GM12878 (cell line): ENCODE results near the gene MAP3K5. TPM values are rescaled to one million over a fixed set of nuclear protein-coding genes. Genes with fewer than 3 reads are reported as not detected.

ENCODE experiments used
- ATAC-seq: fragments of 200-7000 bp; cut with Tn5 transposase; 3 replicates; pipeline ENCODE4 v1.9.1; 2020; ENCODE audit warnings: mild to moderate bottlenecking, moderate library complexity
- BruUV-seq: library from RNA; stranded (reverse); fragments of 400-500 nt; replicated peaks from 2 replicates; lab custom pipeline; 2021; lab: Mats Ljungman, UMichigan
- CTCF ChIA-PET: fragments of 300-600 bp; sonication (Branson Sonifier 250); formaldehyde crosslinking; extraction: SDS; loops from one replicate; lab custom pipeline; 2021; ENCODE audit warnings: inconsistent platforms; lab: Yijun Ruan, JAX
- POLR2A ChIA-PET: fragments of 350-600 bp; formaldehyde crosslinking; extraction: SDS; loops from one replicate; lab custom pipeline; 2021; ENCODE audit warnings: inconsistent platforms; lab: Charles Lee
- RAD21 ChIA-PET: fragments of 300-600 bp; sonication (Branson Sonifier 250); formaldehyde crosslinking; loops from one replicate; lab custom pipeline; 2023; ENCODE audit warnings: antibody characterized with exemption; ENCODE audit not compliant: unreplicated experiment; lab: Charles Lee
- SMC1A ChIA-PET: fragments of 300-600 bp; sonication (Branson Sonifier 250); formaldehyde crosslinking; loops from one replicate; lab custom pipeline; 2023; ENCODE audit not compliant: unreplicated experiment, uncharacterized antibody; lab: Charles Lee
- DNase-seq: peaks from one replicate; pipeline ENCODE4 v3.0.0-alpha.2; 2011; ENCODE audit warnings: low read depth, low spot score
- FAIRE-seq: peaks from 3 replicates; lab custom pipeline; 2011; peaks lifted over from hg19 to GRCh38; lab: Jason Lieb, UNC
- H2AFZ ChIP-seq: 2 replicates; pipeline ENCODE4 v1.6.0; 2011; ENCODE audit warnings: low read depth, low read length, control low read depth; ENCODE audit not compliant: control insufficient read depth
- H3K27ac ChIP-seq: 2 replicates; pipeline ENCODE4 v1.5.1; 2011; ENCODE audit warnings: control low read depth; ENCODE audit not compliant: control insufficient read depth, insufficient read depth
- H3K27me3 ChIP-seq, 2 experiments: replicated peaks in 1 of 2; 2 replicates each; pipeline versions ENCODE4 v1.6.0 to v1.6.1; 2011; ENCODE audit warnings: low read length in 1 of 2; ENCODE audit not compliant: control insufficient read depth in 2 of 2, insufficient read depth in 2 of 2
- H3K36me3 ChIP-seq, 2 experiments: 2 replicates each; pipeline ENCODE4 v1.5.1; 2011; ENCODE audit warnings: low read length in 1 of 2; ENCODE audit not compliant: control insufficient read depth in 2 of 2, insufficient read depth in 2 of 2
- H3K4me1 ChIP-seq: 2 replicates; pipeline ENCODE4 v1.6.1; 2011; ENCODE audit warnings: mild to moderate bottlenecking, low read length, moderate library complexity, mixed read lengths; ENCODE audit not compliant: control insufficient read depth, insufficient read depth
- H3K4me2 ChIP-seq: 2 replicates; pipeline ENCODE4 v1.6.0; 2011; ENCODE audit warnings: control low read depth; ENCODE audit not compliant: control insufficient read depth, insufficient read depth
- H3K4me3 ChIP-seq: fragments of 200-600 bp; sonication (generic); 2 replicates; pipeline ENCODE4 v1.5.1; 2016
- H3K79me2 ChIP-seq: 2 replicates; pipeline ENCODE4 v1.6.0; 2011; ENCODE audit warnings: low read length; ENCODE audit not compliant: control insufficient read depth, insufficient read depth
- H3K9ac ChIP-seq: 2 replicates; pipeline ENCODE4 v1.8.0; 2011; ENCODE audit warnings: low read length, control low read depth, mixed read lengths; ENCODE audit not compliant: control insufficient read depth, insufficient read depth
- H3K9me3 ChIP-seq: replicated peaks from 3 replicates; pipeline ENCODE4 v1.5.1; 2011; ENCODE audit warnings: mild to moderate bottlenecking, low read length; ENCODE audit not compliant: control insufficient read depth, insufficient read depth
- H4K20me1 ChIP-seq: 2 replicates; pipeline ENCODE4 v1.6.0; 2011; ENCODE audit not compliant: control insufficient read depth, insufficient read depth
- EED ChIP-seq: sonication (generic); IDR thresholded peaks from 2 replicates; pipeline ENCODE4 v1.6.1; 2016; ENCODE audit warnings: antibody characterized with exemption, low read depth
- KLF5 ChIP-seq: fragments of 450-650 bp; IDR thresholded peaks from 2 replicates; pipeline ENCODE4 v1.6.1; 2014; ENCODE audit warnings: mild to moderate bottlenecking; ENCODE audit not compliant: partially characterized antibody
- NFXL1 ChIP-seq: fragments of 450-650 bp; IDR thresholded peaks from 2 replicates; pipeline ENCODE4 v1.6.1; 2017; ENCODE audit warnings: antibody characterized with exemption, mild to moderate bottlenecking, borderline replicate concordance
- NRF1 ChIP-seq: conservative IDR thresholded peaks from 2 replicates; pipeline ENCODE4 v1.6.1; 2011; ENCODE audit warnings: mild to moderate bottlenecking, low read depth, low read length, improper control_type of control experiment
- PAX8 ChIP-seq: fragments of 450-650 bp; IDR thresholded peaks from 2 replicates; pipeline ENCODE4 v1.6.1; 2017; ENCODE audit warnings: mild to moderate bottlenecking, moderate library complexity
- RAD51 ChIP-seq: fragments of 450-650 bp; IDR thresholded peaks from 2 replicates; pipeline ENCODE4 v1.6.1; 2016; ENCODE audit warnings: moderate library complexity, mild to moderate bottlenecking, inconsistent platforms
- ZSCAN29 ChIP-seq: fragments of 450-650 bp; IDR thresholded peaks from 2 replicates; pipeline ENCODE4 v1.6.1; 2017; ENCODE audit warnings: mild to moderate bottlenecking, moderate library complexity
- WGBS: methylation state at CpG from one replicate; pipeline ENCODE4 v1.1.6; 2016; ENCODE audit warnings: low lambda C conversion rate; ENCODE audit not compliant: insufficient replicate concordance, insufficient coverage; ENCODE audit errors: missing lambda C conversion rate; 5-methylcytosine and 5-hydroxymethylcytosine counted together
- in situ Hi-C: fragments of 300-500 bp; cut with MboI; formaldehyde crosslinking; loops from 9 replicates; pipeline ENCODE4 v1.14.3; 2018; ENCODE audit warnings: mixed read lengths
- intact Hi-C: fragments of 100-400 bp; cut with micrococcal nuclease; formaldehyde crosslinking; loops from one replicate; pipeline ENCODE4 v1.14.2; 2022; ENCODE audit not compliant: unreplicated experiment
- polyA plus RNA-seq, 11 experiments: library from polyadenylated mRNA; depleted of rRNA in 4 of 11; unstranded in 6 of 11; stranded (reverse) in 5 of 11; fragments of >200 nt; fragmentation: Nextera tagmentation in 4 of 11; fragmentation: Illumina TruSeq in 1 of 11; extraction: Ambion mirVana in 4 of 11; extraction: Trizol in 1 of 11; gene quantifications; 1 replicate in 1 of 11; 2 replicates in 10 of 11; pipeline versions ENCODE4 v1.2.1 to v1.2.3, GENCODE V29; 2011 to 2016; ENCODE audit warnings: inconsistent platforms in 2 of 11, missing spikeins in 2 of 11, low read depth in 1 of 11
- total RNA-seq, 4 experiments: library from RNA; depleted of rRNA in 3 of 4; stranded (reverse); fragments of >200 nt in 3 of 4; fragmentation: Illumina TruSeq in 1 of 4; extraction: Trizol in 1 of 4; gene quantifications; 2 replicates each; pipeline versions ENCODE4 v1.2.1 to v1.2.3, GENCODE V29; 2013 to 2021
- TF ChIP-seq, protein P1 (sequence below): IDR thresholded peaks from 2 replicates; pipeline ENCODE4 v1.6.1; 2012; ENCODE audit warnings: improper control_type of control experiment, low read depth, low read length; ENCODE audit not compliant: insufficient replicate concordance
- TF ChIP-seq, protein P2 (sequence below), 3 experiments: IDR thresholded peaks in 2 of 3; conservative IDR thresholded peaks in 1 of 3; 2 replicates each; pipeline ENCODE4 v1.5.1; 2011; ENCODE audit warnings: low read depth in 3 of 3, low read length in 3 of 3, mild to moderate bottlenecking in 3 of 3, control low read depth in 2 of 3, moderate library complexity in 2 of 3, inconsistent platforms in 1 of 3, mixed read lengths in 1 of 3; ENCODE audit not compliant: control insufficient read depth in 2 of 3, insufficient read depth in 1 of 3; ENCODE audit errors: extremely low read depth in 1 of 3
- TF ChIP-seq, protein P3 (sequence below): fragments of 450-650 bp; IDR thresholded peaks from 2 replicates; pipeline ENCODE4 v1.6.1; 2017; ENCODE audit warnings: mild to moderate bottlenecking, low read depth, inconsistent platforms; ENCODE audit not compliant: poor library complexity, severe bottlenecking
- TF ChIP-seq, protein P4 (sequence below): IDR thresholded peaks from 2 replicates; pipeline ENCODE4 v1.6.1; 2012; ENCODE audit warnings: mild to moderate bottlenecking, low read depth, low read length

The MAP3K5 gene
- total and polyA plus RNA-seq, 10 of the 15 experiments (the other 5 are each of a cell fraction or from before 2014, with no cell fraction given) = 5.4 to 34.3 (median 26.4) TPM

DNA sequence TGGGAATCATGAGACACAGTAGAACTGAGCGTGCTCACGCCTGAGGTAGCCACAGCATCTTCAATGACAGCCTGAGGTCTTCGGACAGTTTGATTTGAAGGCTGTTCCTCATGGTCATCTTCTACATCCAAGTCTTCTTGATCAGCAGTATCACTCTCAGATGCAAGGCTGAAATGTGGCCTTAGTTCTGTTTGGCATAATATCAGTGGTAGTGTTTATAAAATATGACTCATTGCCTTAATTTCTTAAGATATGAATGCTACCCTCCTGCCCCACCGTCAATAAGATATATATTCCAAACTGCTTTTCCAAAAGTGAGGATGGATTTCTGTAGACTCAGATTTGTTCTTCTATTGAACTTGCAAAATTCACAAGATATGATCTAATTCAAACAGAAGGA, 224.6 kb downstream of the MAP3K5 start:
- Histone ChIP-seq H3K4me1 (no peaks in the 10 kb centered on the region), H3K4me2 (no peak overlapping the region), H3K9me3 (peaks cover 2% of the 10 kb centered on the region; the same call in 1 of the 3 replicates), H3K27me3 (no peaks in the 10 kb centered on the region), H3K79me2 (no peaks in the 10 kb centered on the region), H2AFZ (no peak overlapping the region), H3K4me3 (no peak overlapping the region), H3K9ac (no peak overlapping the region), H4K20me1 (no peaks in the 10 kb centered on the region), H3K36me3 (peaks cover 5 to 34% of the 10 kb centered on the region in 2 experiments), H3K27ac (no peak overlapping the region)
- intact Hi-C loops (no loop called here), in situ Hi-C loops (no loop called here)
- ChIA-PET SMC1A (no interaction called here), CTCF (interaction anchor here (0.9 kb wide), 1 partner anchor 77 kb away, joined by 3 read pairs; no protein-coding TSS in a partner anchor), POLR2A (no interaction called here), RAD21 (no interaction called here)
- no peak for DNase-seq
- BruUV-seq = no TSS peak
- ATAC-seq = no peak
- no peak for FAIRE-seq
- WGBS = 98% methylated on average over 4 of the region's 4 CpGs
- TF ChIP-seq KLF5 (no peak), PAX8 (no peak), RAD51 (no peak), NRF1 (no peak), EED (no peak), NFXL1 (no peak), ZSCAN29 (no peak)
- TF ChIP-seq, protein P1, sequence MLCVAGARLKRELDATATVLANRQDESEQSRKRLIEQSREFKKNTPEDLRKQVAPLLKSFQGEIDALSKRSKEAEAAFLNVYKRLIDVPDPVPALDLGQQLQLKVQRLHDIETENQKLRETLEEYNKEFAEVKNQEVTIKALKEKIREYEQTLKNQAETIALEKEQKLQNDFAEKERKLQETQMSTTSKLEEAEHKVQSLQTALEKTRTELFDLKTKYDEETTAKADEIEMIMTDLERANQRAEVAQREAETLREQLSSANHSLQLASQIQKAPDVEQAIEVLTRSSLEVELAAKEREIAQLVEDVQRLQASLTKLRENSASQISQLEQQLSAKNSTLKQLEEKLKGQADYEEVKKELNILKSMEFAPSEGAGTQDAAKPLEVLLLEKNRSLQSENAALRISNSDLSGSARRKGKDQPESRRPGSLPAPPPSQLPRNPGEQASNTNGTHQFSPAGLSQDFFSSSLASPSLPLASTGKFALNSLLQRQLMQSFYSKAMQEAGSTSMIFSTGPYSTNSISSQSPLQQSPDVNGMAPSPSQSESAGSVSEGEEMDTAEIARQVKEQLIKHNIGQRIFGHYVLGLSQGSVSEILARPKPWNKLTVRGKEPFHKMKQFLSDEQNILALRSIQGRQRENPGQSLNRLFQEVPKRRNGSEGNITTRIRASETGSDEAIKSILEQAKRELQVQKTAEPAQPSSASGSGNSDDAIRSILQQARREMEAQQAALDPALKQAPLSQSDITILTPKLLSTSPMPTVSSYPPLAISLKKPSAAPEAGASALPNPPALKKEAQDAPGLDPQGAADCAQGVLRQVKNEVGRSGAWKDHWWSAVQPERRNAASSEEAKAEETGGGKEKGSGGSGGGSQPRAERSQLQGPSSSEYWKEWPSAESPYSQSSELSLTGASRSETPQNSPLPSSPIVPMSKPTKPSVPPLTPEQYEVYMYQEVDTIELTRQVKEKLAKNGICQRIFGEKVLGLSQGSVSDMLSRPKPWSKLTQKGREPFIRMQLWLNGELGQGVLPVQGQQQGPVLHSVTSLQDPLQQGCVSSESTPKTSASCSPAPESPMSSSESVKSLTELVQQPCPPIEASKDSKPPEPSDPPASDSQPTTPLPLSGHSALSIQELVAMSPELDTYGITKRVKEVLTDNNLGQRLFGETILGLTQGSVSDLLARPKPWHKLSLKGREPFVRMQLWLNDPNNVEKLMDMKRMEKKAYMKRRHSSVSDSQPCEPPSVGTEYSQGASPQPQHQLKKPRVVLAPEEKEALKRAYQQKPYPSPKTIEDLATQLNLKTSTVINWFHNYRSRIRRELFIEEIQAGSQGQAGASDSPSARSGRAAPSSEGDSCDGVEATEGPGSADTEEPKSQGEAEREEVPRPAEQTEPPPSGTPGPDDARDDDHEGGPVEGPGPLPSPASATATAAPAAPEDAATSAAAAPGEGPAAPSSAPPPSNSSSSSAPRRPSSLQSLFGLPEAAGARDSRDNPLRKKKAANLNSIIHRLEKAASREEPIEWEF = no peak
- TF ChIP-seq, protein P2, sequence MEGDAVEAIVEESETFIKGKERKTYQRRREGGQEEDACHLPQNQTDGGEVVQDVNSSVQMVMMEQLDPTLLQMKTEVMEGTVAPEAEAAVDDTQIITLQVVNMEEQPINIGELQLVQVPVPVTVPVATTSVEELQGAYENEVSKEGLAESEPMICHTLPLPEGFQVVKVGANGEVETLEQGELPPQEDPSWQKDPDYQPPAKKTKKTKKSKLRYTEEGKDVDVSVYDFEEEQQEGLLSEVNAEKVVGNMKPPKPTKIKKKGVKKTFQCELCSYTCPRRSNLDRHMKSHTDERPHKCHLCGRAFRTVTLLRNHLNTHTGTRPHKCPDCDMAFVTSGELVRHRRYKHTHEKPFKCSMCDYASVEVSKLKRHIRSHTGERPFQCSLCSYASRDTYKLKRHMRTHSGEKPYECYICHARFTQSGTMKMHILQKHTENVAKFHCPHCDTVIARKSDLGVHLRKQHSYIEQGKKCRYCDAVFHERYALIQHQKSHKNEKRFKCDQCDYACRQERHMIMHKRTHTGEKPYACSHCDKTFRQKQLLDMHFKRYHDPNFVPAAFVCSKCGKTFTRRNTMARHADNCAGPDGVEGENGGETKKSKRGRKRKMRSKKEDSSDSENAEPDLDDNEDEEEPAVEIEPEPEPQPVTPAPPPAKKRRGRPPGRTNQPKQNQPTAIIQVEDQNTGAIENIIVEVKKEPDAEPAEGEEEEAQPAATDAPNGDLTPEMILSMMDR (IDR thresholded peaks at IDR 0.05 in 2 of 3, conservative IDR thresholded peaks at IDR 0.05 in 1 of 3; ENCODE audit: control insufficient read depth in 2 of 3, extremely low read depth in 1 of 3, insufficient read depth in 1 of 3, low read depth in 3 of 3, low read length in 3 of 3) = no peak
- TF ChIP-seq, protein P3, sequence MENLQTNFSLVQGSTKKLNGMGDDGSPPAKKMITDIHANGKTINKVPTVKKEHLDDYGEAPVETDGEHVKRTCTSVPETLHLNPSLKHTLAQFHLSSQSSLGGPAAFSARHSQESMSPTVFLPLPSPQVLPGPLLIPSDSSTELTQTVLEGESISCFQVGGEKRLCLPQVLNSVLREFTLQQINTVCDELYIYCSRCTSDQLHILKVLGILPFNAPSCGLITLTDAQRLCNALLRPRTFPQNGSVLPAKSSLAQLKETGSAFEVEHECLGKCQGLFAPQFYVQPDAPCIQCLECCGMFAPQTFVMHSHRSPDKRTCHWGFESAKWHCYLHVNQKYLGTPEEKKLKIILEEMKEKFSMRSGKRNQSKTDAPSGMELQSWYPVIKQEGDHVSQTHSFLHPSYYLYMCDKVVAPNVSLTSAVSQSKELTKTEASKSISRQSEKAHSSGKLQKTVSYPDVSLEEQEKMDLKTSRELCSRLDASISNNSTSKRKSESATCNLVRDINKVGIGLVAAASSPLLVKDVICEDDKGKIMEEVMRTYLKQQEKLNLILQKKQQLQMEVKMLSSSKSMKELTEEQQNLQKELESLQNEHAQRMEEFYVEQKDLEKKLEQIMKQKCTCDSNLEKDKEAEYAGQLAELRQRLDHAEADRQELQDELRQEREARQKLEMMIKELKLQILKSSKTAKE = no peak
- TF ChIP-seq, protein P4, sequence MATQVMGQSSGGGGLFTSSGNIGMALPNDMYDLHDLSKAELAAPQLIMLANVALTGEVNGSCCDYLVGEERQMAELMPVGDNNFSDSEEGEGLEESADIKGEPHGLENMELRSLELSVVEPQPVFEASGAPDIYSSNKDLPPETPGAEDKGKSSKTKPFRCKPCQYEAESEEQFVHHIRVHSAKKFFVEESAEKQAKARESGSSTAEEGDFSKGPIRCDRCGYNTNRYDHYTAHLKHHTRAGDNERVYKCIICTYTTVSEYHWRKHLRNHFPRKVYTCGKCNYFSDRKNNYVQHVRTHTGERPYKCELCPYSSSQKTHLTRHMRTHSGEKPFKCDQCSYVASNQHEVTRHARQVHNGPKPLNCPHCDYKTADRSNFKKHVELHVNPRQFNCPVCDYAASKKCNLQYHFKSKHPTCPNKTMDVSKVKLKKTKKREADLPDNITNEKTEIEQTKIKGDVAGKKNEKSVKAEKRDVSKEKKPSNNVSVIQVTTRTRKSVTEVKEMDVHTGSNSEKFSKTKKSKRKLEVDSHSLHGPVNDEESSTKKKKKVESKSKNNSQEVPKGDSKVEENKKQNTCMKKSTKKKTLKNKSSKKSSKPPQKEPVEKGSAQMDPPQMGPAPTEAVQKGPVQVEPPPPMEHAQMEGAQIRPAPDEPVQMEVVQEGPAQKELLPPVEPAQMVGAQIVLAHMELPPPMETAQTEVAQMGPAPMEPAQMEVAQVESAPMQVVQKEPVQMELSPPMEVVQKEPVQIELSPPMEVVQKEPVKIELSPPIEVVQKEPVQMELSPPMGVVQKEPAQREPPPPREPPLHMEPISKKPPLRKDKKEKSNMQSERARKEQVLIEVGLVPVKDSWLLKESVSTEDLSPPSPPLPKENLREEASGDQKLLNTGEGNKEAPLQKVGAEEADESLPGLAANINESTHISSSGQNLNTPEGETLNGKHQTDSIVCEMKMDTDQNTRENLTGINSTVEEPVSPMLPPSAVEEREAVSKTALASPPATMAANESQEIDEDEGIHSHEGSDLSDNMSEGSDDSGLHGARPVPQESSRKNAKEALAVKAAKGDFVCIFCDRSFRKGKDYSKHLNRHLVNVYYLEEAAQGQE = no peak
